Suprapubic skin (tissue), 4 donors: ENCODE measurements around the gene SEMA6A. TPM values are rescaled to one million over a fixed set of nuclear protein-coding genes. Genes with fewer than 3 reads are reported as not detected.

ENCODE experiments used
- DNase-seq, 2 donors: peaks; one replicate each; pipeline ENCODE4 v3.0.0-alpha.2; 2019; ENCODE audit warnings: low spot score in 2 of 2
- H3K27ac ChIP-seq: fragments of 200-600 bp; sonication (generic); one replicate; pipeline ENCODE4 v1.5.1; 2019
- H3K27me3 ChIP-seq: fragments of 200-600 bp; sonication (generic); one replicate; pipeline ENCODE4 v1.5.1; 2019
- H3K36me3 ChIP-seq: fragments of 200-600 bp; sonication (generic); one replicate; pipeline ENCODE4 v1.5.1; 2019
- H3K4me1 ChIP-seq: fragments of 200-600 bp; sonication (generic); one replicate; pipeline ENCODE4 v1.5.1; 2019
- H3K4me3 ChIP-seq: fragments of 200-600 bp; sonication (generic); one replicate; pipeline ENCODE4 v1.5.1; 2019; ENCODE audit warnings: mild to moderate bottlenecking
- H3K9me3 ChIP-seq: fragments of 200-600 bp; sonication (generic); one replicate; pipeline ENCODE4 v1.5.1; 2019
- EP300 ChIP-seq: sonication (generic); formaldehyde crosslinking; IDR thresholded peaks from one replicate; pipeline ENCODE4 v1.6.1; 2017; ENCODE audit warnings: antibody characterized with exemption
- POLR2A ChIP-seq, 2 donors: fragments of 450-650 bp; IDR thresholded peaks; one replicate each; pipeline ENCODE4 v1.6.1; 2017; ENCODE audit warnings: antibody characterized with exemption in 2 of 2, mild to moderate bottlenecking in 2 of 2, moderate library complexity in 2 of 2
- POLR2AphosphoS5 ChIP-seq, 3 donors: sonication (generic); formaldehyde crosslinking; IDR thresholded peaks; one replicate each; pipeline ENCODE4 v1.6.1; 2017; ENCODE audit warnings: antibody characterized with exemption in 3 of 3
- whole genome bisulfite sequencing: methylation state at CpG from one replicate; pipeline ENCODE4 v1.1.5; 2018; 5-methylcytosine and 5-hydroxymethylcytosine counted together
- total RNA-seq, 4 donors: library from RNA; depleted of rRNA; stranded (reverse); fragments of >200 nt; gene quantifications; one replicate each; pipeline ENCODE4 v1.1.0, GENCODE V29; 2016
- TF ChIP-seq, protein P1 (sequence below), 2 donors: fragments of 200-600 bp in 1 of 2; fragments of 450-650 bp in 1 of 2; sonication (generic) in 1 of 2; IDR thresholded peaks; one replicate each; pipeline ENCODE4 v1.5.1; 2016 to 2019; ENCODE audit warnings: antibody characterized with exemption in 2 of 2, mild to moderate bottlenecking in 1 of 2, moderate library complexity in 1 of 2

The SEMA6A gene
- total RNA-seq, 4 donors from 2014 or later, result 7.4 to 27.8 (median 15.5) TPM

DNA sequence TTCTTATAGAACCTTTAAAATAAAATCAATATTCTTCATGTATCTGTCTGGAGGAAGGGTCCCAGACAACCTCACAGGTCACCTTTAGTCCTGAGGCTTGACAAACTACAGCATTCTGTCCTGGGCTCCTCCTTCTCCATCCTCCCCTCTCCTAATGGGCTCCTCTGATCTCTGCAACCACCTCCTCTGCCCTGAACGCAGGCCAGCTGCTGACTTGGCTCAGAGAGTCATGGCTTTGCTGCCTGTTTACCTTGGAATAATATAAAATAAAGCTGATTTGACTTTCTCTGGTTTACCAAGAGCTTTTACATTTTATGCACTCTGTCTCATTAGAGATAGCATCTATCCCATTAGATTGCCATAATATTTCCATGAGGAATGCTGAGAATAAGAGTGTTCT is 159.4 kb downstream of the SEMA6A start:
- Histone ChIP-seq H3K27me3 (no peaks in the 10 kb centered on the region), H3K4me1 (no peaks in the 10 kb centered on the region), H3K4me3 (no peak overlapping the region), H3K36me3 (no peaks in the 10 kb centered on the region), H3K9me3 (no peaks in the 10 kb centered on the region), H3K27ac (no peak overlapping the region)
- TF ChIP-seq EP300 (no peak), POLR2AphosphoS5 (IDR thresholded peaks at IDR 0.05) (no peak), POLR2A (IDR thresholded peaks at IDR 0.05) (no peak)
- TF ChIP-seq, protein P1, sequence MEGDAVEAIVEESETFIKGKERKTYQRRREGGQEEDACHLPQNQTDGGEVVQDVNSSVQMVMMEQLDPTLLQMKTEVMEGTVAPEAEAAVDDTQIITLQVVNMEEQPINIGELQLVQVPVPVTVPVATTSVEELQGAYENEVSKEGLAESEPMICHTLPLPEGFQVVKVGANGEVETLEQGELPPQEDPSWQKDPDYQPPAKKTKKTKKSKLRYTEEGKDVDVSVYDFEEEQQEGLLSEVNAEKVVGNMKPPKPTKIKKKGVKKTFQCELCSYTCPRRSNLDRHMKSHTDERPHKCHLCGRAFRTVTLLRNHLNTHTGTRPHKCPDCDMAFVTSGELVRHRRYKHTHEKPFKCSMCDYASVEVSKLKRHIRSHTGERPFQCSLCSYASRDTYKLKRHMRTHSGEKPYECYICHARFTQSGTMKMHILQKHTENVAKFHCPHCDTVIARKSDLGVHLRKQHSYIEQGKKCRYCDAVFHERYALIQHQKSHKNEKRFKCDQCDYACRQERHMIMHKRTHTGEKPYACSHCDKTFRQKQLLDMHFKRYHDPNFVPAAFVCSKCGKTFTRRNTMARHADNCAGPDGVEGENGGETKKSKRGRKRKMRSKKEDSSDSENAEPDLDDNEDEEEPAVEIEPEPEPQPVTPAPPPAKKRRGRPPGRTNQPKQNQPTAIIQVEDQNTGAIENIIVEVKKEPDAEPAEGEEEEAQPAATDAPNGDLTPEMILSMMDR (IDR thresholded peaks at IDR 0.05), result no peak
- no peak for DNase-seq
- WGBS, result 73% methylated on average over 1 of the region's 1 CpG

DNA sequence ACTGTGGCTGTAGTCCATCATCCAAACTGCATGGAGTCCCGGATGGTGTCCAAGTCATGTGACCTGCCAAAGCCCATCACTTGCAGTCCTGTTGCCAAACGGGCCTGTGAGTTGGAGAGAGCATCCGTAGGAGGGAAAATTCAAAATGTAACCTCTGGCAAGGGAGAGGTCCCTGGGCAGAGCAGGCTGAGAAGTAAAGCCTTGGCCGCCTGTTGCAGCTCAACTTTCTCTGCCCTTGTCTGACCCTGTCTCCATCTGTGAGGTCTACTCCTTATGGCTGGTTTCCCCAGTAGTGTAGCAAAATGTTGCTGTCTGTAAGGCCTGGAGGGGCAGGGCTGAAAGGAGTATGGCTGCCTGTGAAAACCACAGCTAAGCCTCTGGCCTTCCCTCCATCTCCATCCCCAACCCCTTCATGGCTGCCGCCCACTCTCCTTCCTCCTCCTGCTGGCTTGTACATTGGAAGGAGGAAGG is 163.5 kb downstream of the SEMA6A start:
- no peak for DNase-seq
- H3K4me3 ChIP-seq, result no peak overlapping the region
- H3K4me1 ChIP-seq, result no peaks in the 10 kb centered on the region
- no peak overlapping the region for H3K27ac ChIP-seq
- TF ChIP-seq, protein P1 (IDR thresholded peaks at IDR 0.05), result no peak
- TF ChIP-seq EP300 (no peak), POLR2AphosphoS5 (IDR thresholded peaks at IDR 0.05) (no peak), POLR2A (IDR thresholded peaks at IDR 0.05) (no peak)
- no peaks in the 10 kb centered on the region for H3K36me3 ChIP-seq
- no peaks in the 10 kb centered on the region for H3K27me3 ChIP-seq
- WGBS, result 68% methylated on average over 5 of the region's 5 CpGs
- no peaks in the 10 kb centered on the region for H3K9me3 ChIP-seq

DNA sequence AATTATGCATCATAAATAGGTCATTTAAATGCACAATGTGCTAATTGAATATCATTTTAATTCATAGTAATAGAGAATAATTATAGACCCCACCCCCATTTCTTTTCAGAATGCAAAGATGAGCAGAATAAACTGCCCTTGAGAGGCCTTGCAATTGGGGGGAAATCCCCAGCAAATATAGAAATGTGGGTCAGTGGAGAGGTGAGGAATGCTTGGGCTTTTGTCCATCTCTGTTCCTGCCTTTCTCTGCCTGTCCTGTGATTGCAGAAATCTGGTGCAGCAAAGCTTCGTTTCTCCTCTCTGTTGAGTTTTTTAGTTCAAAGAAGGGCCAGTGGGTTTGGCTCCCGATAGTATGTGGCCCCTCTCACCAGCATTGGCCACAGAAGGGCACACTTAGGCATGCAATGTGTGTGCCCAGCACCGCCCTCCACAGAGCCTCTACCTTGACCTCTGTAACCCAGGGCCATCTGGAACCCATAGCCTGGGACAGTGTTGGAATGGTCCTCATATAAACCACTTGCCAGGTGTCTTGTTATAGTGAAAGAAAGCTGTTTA is 164.2 kb downstream of the SEMA6A start:
- Histone ChIP-seq H3K9me3 (no peaks in the 10 kb centered on the region), H3K36me3 (no peaks in the 10 kb centered on the region), H3K4me3 (no peak overlapping the region), H3K4me1 (no peaks in the 10 kb centered on the region), H3K27me3 (no peaks in the 10 kb centered on the region), H3K27ac (no peak overlapping the region)
- DNase-seq, result no peak
- 75% methylated on average over 3 of the region's 3 CpGs for WGBS
- TF ChIP-seq POLR2AphosphoS5 (IDR thresholded peaks at IDR 0.05), result no peak
- TF ChIP-seq, protein P1 (IDR thresholded peaks at IDR 0.05), result no peak
- no peak for TF ChIP-seq EP300
- no peak for TF ChIP-seq POLR2A (IDR thresholded peaks at IDR 0.05)

DNA sequence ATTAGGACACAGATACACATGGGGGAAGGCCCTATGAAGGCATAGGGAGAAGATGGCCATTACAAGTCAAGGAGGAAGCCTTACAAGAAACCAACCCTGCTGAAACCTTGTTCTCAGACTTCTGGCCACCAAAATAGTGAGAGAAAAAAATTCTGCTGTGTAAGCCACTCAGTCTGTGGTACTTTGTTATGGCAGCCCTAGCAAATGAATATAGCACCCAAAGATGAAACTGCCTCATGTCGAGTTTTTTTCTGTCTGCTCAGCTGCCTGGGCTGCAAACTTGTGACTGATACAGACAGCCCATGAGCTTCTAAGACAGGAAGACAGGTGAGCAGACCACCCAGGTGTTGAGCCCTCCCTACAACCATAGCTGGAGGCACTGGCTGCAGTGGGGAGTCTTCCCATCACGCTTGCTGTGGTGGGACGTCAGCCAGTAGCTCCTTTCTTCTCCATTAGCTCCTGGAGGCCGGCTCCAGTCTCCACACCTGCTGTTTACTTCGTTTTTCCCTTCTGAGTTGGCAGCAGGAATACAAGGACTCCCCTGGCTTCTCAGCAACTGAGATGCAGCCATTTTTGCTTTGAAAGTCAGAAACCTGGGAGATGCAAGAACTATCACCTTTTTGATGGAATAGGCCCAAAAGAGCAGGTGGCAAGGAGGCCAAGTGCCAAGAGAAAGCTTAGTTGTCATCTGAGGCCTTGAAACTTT is 164.9 kb downstream of the SEMA6A start:
- Histone ChIP-seq H3K27me3 (no peaks in the 10 kb centered on the region), H3K4me1 (no peaks in the 10 kb centered on the region), H3K4me3 (no peak overlapping the region), H3K36me3 (no peaks in the 10 kb centered on the region), H3K9me3 (no peaks in the 10 kb centered on the region), H3K27ac (no peak overlapping the region)
- 84% methylated on average over 5 of the region's 5 CpGs for WGBS
- TF ChIP-seq EP300, result no peak
- TF ChIP-seq POLR2AphosphoS5 (IDR thresholded peaks at IDR 0.05), result no peak
- TF ChIP-seq, protein P1 (IDR thresholded peaks at IDR 0.05), result no peak
- no peak for TF ChIP-seq POLR2A (IDR thresholded peaks at IDR 0.05)
- DNase-seq, result no peak

DNA sequence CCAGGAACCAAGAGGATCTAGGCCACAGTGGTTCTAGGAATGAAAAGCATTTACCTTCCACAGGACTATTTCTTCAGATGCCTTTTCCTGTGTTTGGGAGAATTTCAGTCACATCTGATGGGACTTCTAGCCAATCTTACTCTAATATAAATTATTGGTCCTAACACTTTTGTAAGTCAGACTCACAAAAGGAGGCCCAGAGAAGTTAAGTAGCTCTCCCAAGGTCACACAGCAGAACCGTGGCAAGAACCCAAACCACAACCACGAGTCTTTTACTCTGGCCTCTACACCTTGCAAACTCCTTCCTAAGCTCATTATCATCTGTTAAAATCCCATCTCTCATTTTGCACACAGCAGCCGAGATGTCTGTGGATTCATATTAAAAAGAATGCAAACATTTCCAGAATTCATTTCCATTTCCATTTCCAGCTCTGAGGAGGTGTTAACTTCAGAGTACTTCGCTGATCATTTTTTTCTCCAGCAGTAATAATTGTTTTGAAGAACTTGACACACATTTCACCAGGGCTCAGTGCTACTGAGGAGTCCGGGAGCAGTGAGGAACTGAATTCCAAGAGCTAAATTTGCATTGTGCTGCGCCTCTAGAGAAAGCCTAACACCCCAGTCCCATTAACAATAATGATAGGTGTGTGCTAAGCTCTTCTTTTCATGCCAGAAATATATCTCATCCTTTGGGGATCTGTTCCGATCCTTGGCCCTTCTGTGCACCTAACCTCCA is 168.1 kb downstream of the SEMA6A start:
- Histone ChIP-seq H3K4me1 (no peaks in the 10 kb centered on the region), H3K27ac (no peak overlapping the region), H3K4me3 (no peak overlapping the region), H3K27me3 (no peaks in the 10 kb centered on the region), H3K9me3 (no peaks in the 10 kb centered on the region), H3K36me3 (no peaks in the 10 kb centered on the region)
- no peak for DNase-seq
- 93% methylated on average over 7 of the region's 7 CpGs for WGBS
- TF ChIP-seq, protein P1 (IDR thresholded peaks at IDR 0.05), result no peak
- no peak for TF ChIP-seq EP300
- TF ChIP-seq POLR2AphosphoS5 (IDR thresholded peaks at IDR 0.05), result no peak
- TF ChIP-seq POLR2A (IDR thresholded peaks at IDR 0.05), result no peak
